H9 (cell line): ENCODE results near the gene PTGFR. TPM values are rescaled to one million over a fixed set of nuclear protein-coding genes. Genes with fewer than 3 reads are reported as not detected.

ENCODE experiments used
- DNase-seq: peaks from one replicate; pipeline ENCODE4 v3.0.0-alpha.2; 2017
- H2AFZ ChIP-seq: one replicate; pipeline ENCODE4 v1.6.1; 2013; ENCODE audit warnings: mild to moderate bottlenecking, low read length, control low read depth, moderate library complexity
- H2AK5ac ChIP-seq: 2 replicates; pipeline ENCODE4 v1.6.1; 2013; ENCODE audit warnings: low read length, control low read depth, mixed read lengths; ENCODE audit not compliant: insufficient read length
- H2BK120ac ChIP-seq: one replicate; pipeline ENCODE4 v1.6.1; 2013; ENCODE audit warnings: low read depth, mild to moderate bottlenecking, low read length, control low read depth, inconsistent platforms; ENCODE audit not compliant: poor library complexity, severe bottlenecking
- H2BK12ac ChIP-seq: 2 replicates; pipeline ENCODE4 v1.6.1; 2013; ENCODE audit warnings: low read length, control low read depth, mixed read lengths, low read depth; ENCODE audit not compliant: insufficient read length
- H2BK15ac ChIP-seq: 2 replicates; pipeline ENCODE4 v1.6.1; 2013; ENCODE audit warnings: low read depth, low read length, control low read depth
- H2BK20ac ChIP-seq: one replicate; pipeline ENCODE4 v1.6.1; 2013; ENCODE audit warnings: low read depth, mild to moderate bottlenecking, low read length, control low read depth, inconsistent platforms; ENCODE audit not compliant: poor library complexity, severe bottlenecking
- H2BK5ac ChIP-seq: 2 replicates; pipeline ENCODE4 v1.6.1; 2013; ENCODE audit warnings: low read length, control low read depth, mixed read lengths; ENCODE audit not compliant: insufficient read length
- H3K14ac ChIP-seq: 2 replicates; pipeline ENCODE4 v1.6.1; 2013; ENCODE audit warnings: low read length, control low read depth; ENCODE audit not compliant: insufficient read depth
- H3K18ac ChIP-seq: 2 replicates; pipeline ENCODE4 v1.6.1; 2013; ENCODE audit warnings: low read depth, mild to moderate bottlenecking, mixed read lengths, low read length, control low read depth; ENCODE audit not compliant: insufficient read length
- H3K23ac ChIP-seq: 2 replicates; pipeline ENCODE4 v1.6.1; 2013; ENCODE audit warnings: low read length, control low read depth, mixed read lengths, low read depth; ENCODE audit not compliant: insufficient read length
- H3K23me2 ChIP-seq: 2 replicates; pipeline ENCODE4 v1.6.1; 2013; ENCODE audit warnings: low read depth, mild to moderate bottlenecking, mixed read lengths, low read length, control low read depth; ENCODE audit not compliant: insufficient read length, poor library complexity, severe bottlenecking
- H3K27ac ChIP-seq: 2 replicates; pipeline ENCODE4 v1.5.1; 2013; ENCODE audit warnings: low read length, control low read depth, mixed read lengths, low read depth; ENCODE audit not compliant: insufficient read length
- H3K27me3 ChIP-seq: 2 replicates; pipeline ENCODE4 v1.6.1; 2013; ENCODE audit warnings: low read length, control low read depth, inconsistent platforms; ENCODE audit not compliant: insufficient read depth
- H3K4ac ChIP-seq: 2 replicates; pipeline ENCODE4 v1.6.1; 2013; ENCODE audit warnings: low read depth, mild to moderate bottlenecking, control low read depth, inconsistent platforms, low read length, moderate library complexity
- H3K4me1 ChIP-seq: 2 replicates; pipeline ENCODE4 v1.6.1; 2013; ENCODE audit warnings: low read length, control low read depth, inconsistent platforms; ENCODE audit not compliant: insufficient read depth
- H3K4me2 ChIP-seq: 2 replicates; pipeline ENCODE4 v1.6.1; 2013; ENCODE audit warnings: low read length, control low read depth, mixed read lengths; ENCODE audit not compliant: insufficient read length, insufficient read depth
- H3K56ac ChIP-seq: 2 replicates; pipeline ENCODE4 v1.6.1; 2013; ENCODE audit warnings: low read depth, mild to moderate bottlenecking, mixed read lengths, low read length, control low read depth; ENCODE audit not compliant: insufficient read length
- H3K79me1 ChIP-seq: 2 replicates; pipeline ENCODE4 v1.6.1; 2013; ENCODE audit warnings: low read depth, mild to moderate bottlenecking, moderate library complexity, low read length, control low read depth, inconsistent platforms; ENCODE audit not compliant: insufficient read depth, poor library complexity, severe bottlenecking
- H3K79me2 ChIP-seq: 2 replicates; pipeline ENCODE4 v1.6.1; 2013; ENCODE audit warnings: low read length, control low read depth, inconsistent platforms; ENCODE audit not compliant: insufficient read depth
- H3K9ac ChIP-seq: 2 replicates; pipeline ENCODE4 v1.6.1; 2013; ENCODE audit warnings: low read length, control low read depth, mixed read lengths; ENCODE audit not compliant: insufficient read length; ENCODE audit errors: extremely low read depth
- H3K9me3 ChIP-seq: one replicate; pipeline ENCODE4 v1.6.1; 2013; ENCODE audit warnings: low read depth, low read length, inconsistent platforms; ENCODE audit not compliant: control insufficient read depth
- H3T11ph ChIP-seq: one replicate; pipeline ENCODE4 v1.6.1; 2013; ENCODE audit warnings: mild to moderate bottlenecking, low read length, control low read depth, inconsistent platforms
- H4K20me1 ChIP-seq: one replicate; pipeline ENCODE4 v1.6.1; 2013; ENCODE audit not compliant: control insufficient read depth, insufficient read length, insufficient read depth
- H4K5ac ChIP-seq: 2 replicates; pipeline ENCODE4 v1.6.1; 2013; ENCODE audit warnings: low read depth, mild to moderate bottlenecking, mixed read lengths, low read length, control low read depth; ENCODE audit not compliant: insufficient read length
- H4K8ac ChIP-seq: replicated peaks from 2 replicates; pipeline ENCODE4 v1.6.1; 2013; ENCODE audit warnings: low read length, control low read depth, mixed read lengths, low read depth; ENCODE audit not compliant: insufficient read length
- H4K91ac ChIP-seq: 2 replicates; pipeline ENCODE4 v1.6.1; 2013; ENCODE audit warnings: low read depth, mild to moderate bottlenecking, moderate library complexity, mixed read lengths, low read length, control low read depth; ENCODE audit not compliant: insufficient read length
- H3K27ac Mint-ChIP-seq, 3 experiments: 2 replicates in 2 of 3; 3 replicates in 1 of 3; pipeline ENCODE4 v1.8.0; 2020 to 2021; ENCODE audit warnings: mixed read lengths in 3 of 3, mild to moderate bottlenecking in 1 of 3, moderate library complexity in 1 of 3
- H3K27me3 Mint-ChIP-seq: 2 replicates; pipeline ENCODE4 v1.8.0; 2021; ENCODE audit warnings: low read depth, mild to moderate bottlenecking, moderate library complexity, mixed read lengths
- H3K36me3 Mint-ChIP-seq, 3 experiments: 2 replicates in 2 of 3; 3 replicates in 1 of 3; pipeline ENCODE4 v1.8.0; 2020 to 2021; ENCODE audit warnings: low read depth in 3 of 3, mixed read lengths in 3 of 3; ENCODE audit not compliant: insufficient read depth in 1 of 3
- H3K4me1 Mint-ChIP-seq, 2 experiments: 2 replicates each; pipeline ENCODE4 v1.8.0; 2020; ENCODE audit warnings: mixed read lengths in 2 of 2
- H3K4me3 Mint-ChIP-seq, 2 experiments: 2 replicates in 1 of 2; 3 replicates in 1 of 2; pipeline ENCODE4 v1.8.0; 2020 to 2021; ENCODE audit warnings: mild to moderate bottlenecking in 2 of 2, mixed read lengths in 2 of 2, moderate library complexity in 1 of 2
- H3K9me3 Mint-ChIP-seq, 2 experiments: 2 replicates in 1 of 2; 3 replicates in 1 of 2; pipeline ENCODE4 v1.8.0; 2020; ENCODE audit warnings: mild to moderate bottlenecking in 2 of 2, mixed read lengths in 2 of 2, moderate library complexity in 1 of 2
- CTCF ChIP-seq: fragments of 200-600 bp; sonication (generic); conservative IDR thresholded peaks from 3 replicates; pipeline ENCODE4 v1.8.0; 2021; ENCODE audit warnings: antibody characterized with exemption, mild to moderate bottlenecking
- WGBS: extraction: QIAGEN DNeasy Blood & Tissue Kit; methylation state at CpG from one replicate; pipeline ENCODE4 v1.1.7; 2013; ENCODE audit warnings: missing lambda C conversion rate, low lambda C conversion rate, mixed read lengths; ENCODE audit not compliant: insufficient read length; ENCODE audit errors: extremely low coverage; 5-methylcytosine and 5-hydroxymethylcytosine counted together
- total RNA-seq: library from RNA; stranded (reverse); gene quantifications from 2 replicates; pipeline ENCODE4 v1.2.1, GENCODE V29; 2021

Gene PTGFR
- total RNA-seq, 1 experiment from 2014 or later, result not detected

GRCh38 chr1:78497201-78497600 lies 6.4 kb downstream of the PTGFR start:
- Mint-ChIP-seq H3K4me3 (no peak overlapping the region), H3K27ac (no peak overlapping the region), H3K27me3 (peaks cover 46% of the 10 kb centered on the region), H3K36me3 (no peaks in the 10 kb centered on the region; a peak in 1 of 7 replicates), H3K4me1 (peaks cover 0 to 6% of the 10 kb centered on the region in 2 experiments; a peak in 2 of 4 replicates), H3K9me3 (no peaks in the 10 kb centered on the region)
- DNase-seq, result no peak
- Histone ChIP-seq H3K4me2 (no peak overlapping the region), H3K23me2 (no peaks in the 10 kb centered on the region), H4K5ac (no peak overlapping the region), H2BK5ac (no peak overlapping the region), H3K4me1 (no peaks in the 10 kb centered on the region; the same call in 1 of the 2 replicates), H3K27ac (no peak overlapping the region), H3K23ac (no peak overlapping the region), H3K27me3 (peaks cover 3% of the 10 kb centered on the region; the same call in 1 of the 2 replicates), H2BK120ac (no peak overlapping the region), H3K4ac (no peak overlapping the region), H2AK5ac (no peak overlapping the region), H2BK15ac (no peak overlapping the region), H3K18ac (no peak overlapping the region), H2BK12ac (no peak overlapping the region), H4K91ac (no peak overlapping the region), H3T11ph (no peak overlapping the region), H3K9ac (no peak overlapping the region), H3K79me1 (no peaks in the 10 kb centered on the region), H2AFZ (no peak overlapping the region), H3K56ac (no peak overlapping the region), H3K79me2 (no peaks in the 10 kb centered on the region), H4K8ac (no peak overlapping the region), H3K14ac (no peak overlapping the region), H4K20me1 (no peaks in the 10 kb centered on the region), H2BK20ac (no peak overlapping the region), H3K9me3 (no peaks in the 10 kb centered on the region)
- WGBS, result no CpG with 5 or more reads among the region's 4 CpGs
- TF ChIP-seq CTCF, result no peak
